Cardiac muscle cell (in vitro differentiated cells and primary cell): Measurements from ENCODE around the gene MYLK4. TPM values are rescaled to one million over a fixed set of nuclear protein-coding genes. Genes with fewer than 3 reads are reported as not detected.

Source experiments
- DNase-seq, 2 donors: peaks; one replicate each; pipeline versions ENCODE4 v3.0.0 to v3.0.0-alpha.2; 2010 to 2017; ENCODE audit warnings: low read depth in 1 of 2, low spot score in 1 of 2
- H3K27ac ChIP-seq: fragments of 200-600 bp; sonication (generic); 2 replicates; pipeline ENCODE4 v1.5.1; 2016
- H3K27me3 ChIP-seq: fragments of 200-600 bp; sonication (generic); 2 replicates; pipeline ENCODE4 v1.6.0; 2016; ENCODE audit warnings: control low read depth
- H3K36me3 ChIP-seq: fragments of 200-600 bp; sonication (generic); 2 replicates; pipeline ENCODE4 v1.5.1; 2016; ENCODE audit warnings: control low read depth
- H3K4me1 ChIP-seq: fragments of 200-600 bp; sonication (generic); 2 replicates; pipeline ENCODE4 v1.8.1; 2017; ENCODE audit warnings: low read depth, mild to moderate bottlenecking, mixed run types
- H3K4me3 ChIP-seq: fragments of 200-600 bp; sonication (generic); 2 replicates; pipeline ENCODE4 v1.5.1; 2016; ENCODE audit warnings: mild to moderate bottlenecking
- H3K9me3 ChIP-seq: fragments of 200-600 bp; sonication (generic); 2 replicates; pipeline ENCODE4 v1.5.1; 2017; ENCODE audit warnings: low read depth, mild to moderate bottlenecking, control low read depth
- CTCF ChIP-seq: IDR thresholded peaks from 2 replicates; pipeline ENCODE4 v1.5.1; 2012; ENCODE audit warnings: low read depth, mild to moderate bottlenecking, low read length
- polyA plus RNA-seq: library from polyadenylated mRNA; unstranded; fragments of >200 nt; fragmentation: Nextera tagmentation; extraction: Ambion mirVana; gene quantifications from 2 replicates; pipeline ENCODE4 v1.2.1, GENCODE V29; 2016
- total RNA-seq: library from RNA; depleted of rRNA; stranded (reverse); fragments of >200 nt; gene quantifications from 2 replicates; pipeline ENCODE4 v1.2.3, GENCODE V29; 2016

The MYLK4 gene
- total and polyA plus RNA-seq, 2 experiments from 2014 or later: 0.23 to 0.69 TPM

- Histone ChIP-seq H3K27me3 (no peaks in the 10 kb centered on the region), H3K4me3 (no peak overlapping the region), H3K27ac (no peak overlapping the region), H3K9me3 (no peaks in the 10 kb centered on the region), H3K4me1 (no peaks in the 10 kb centered on the region), H3K36me3 (no peaks in the 10 kb centered on the region)
- no peak for TF ChIP-seq CTCF
- no peak for DNase-seq
Observed at GRCh38 chr6:2640551-2640950, 110.2 kb downstream of the MYLK4 start.

- DNase-seq: no peak
Observed at GRCh38 chr6:2639896-2640295, 110.8 kb downstream of the MYLK4 start.

DNA sequence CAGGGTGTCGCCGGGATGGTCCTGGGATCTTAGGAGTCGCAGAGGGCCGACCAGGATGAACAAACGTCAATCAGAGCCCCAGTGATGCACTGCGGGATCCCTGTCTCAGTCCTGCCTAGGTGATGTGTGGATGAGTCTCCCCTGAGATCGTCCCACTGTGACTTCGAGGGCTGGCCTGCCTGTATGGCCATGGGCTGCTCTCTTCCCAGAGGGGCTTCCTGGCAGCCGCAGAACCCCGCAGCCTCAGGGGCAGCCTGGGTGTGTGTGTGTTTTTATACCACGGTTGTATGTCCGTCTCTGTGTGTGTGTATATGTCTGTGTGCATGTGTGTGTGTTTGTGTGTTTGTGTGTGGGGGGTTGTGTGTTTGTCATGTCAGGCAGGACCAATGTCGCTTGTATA is 111.6 kb downstream of the MYLK4 start:
- H3K9me3 ChIP-seq: no peaks in the 10 kb centered on the region
- no peak for DNase-seq
- no peaks in the 10 kb centered on the region for H3K27me3 ChIP-seq
- TF ChIP-seq CTCF: no peak
- H3K4me3 ChIP-seq: no peak overlapping the region
- no peaks in the 10 kb centered on the region for H3K36me3 ChIP-seq
- no peaks in the 10 kb centered on the region for H3K4me1 ChIP-seq
- H3K27ac ChIP-seq: no peak overlapping the region

More at GRCh38 chr6:2639896-2640295, 110.8 kb downstream of the MYLK4 start:
- TF ChIP-seq CTCF: no peak
- H3K36me3 ChIP-seq: no peaks in the 10 kb centered on the region
- H3K4me3 ChIP-seq: no peak overlapping the region
- H3K27me3 ChIP-seq: no peaks in the 10 kb centered on the region
- H3K4me1 ChIP-seq: no peaks in the 10 kb centered on the region
- no peaks in the 10 kb centered on the region for H3K9me3 ChIP-seq
- no peak overlapping the region for H3K27ac ChIP-seq

DNA sequence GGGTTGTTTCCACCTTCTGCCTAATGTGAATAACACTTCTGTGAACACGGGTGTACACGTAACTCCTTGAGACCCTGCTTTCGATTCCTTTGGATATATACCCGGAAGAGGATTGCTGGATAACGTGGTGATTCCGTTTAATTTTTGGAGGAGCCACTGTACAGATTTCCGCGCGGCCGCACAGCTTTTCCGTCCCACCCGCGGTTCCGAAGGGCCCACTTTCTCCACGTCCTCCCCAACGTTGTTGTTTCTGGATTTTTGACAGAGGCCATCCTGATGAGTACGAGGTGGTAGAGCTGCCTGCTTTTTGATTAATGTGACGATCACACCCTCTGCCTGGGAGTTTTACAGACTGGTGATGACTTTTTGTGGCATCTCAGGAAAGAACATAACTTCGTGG is 114.0 kb downstream of the MYLK4 start:
- Histone ChIP-seq H3K4me3 (no peak overlapping the region), H3K27me3 (no peaks in the 10 kb centered on the region), H3K4me1 (peaks cover 5% of the 10 kb centered on the region), H3K36me3 (no peaks in the 10 kb centered on the region), H3K9me3 (no peaks in the 10 kb centered on the region), H3K27ac (no peak overlapping the region)
- no peak for DNase-seq
- TF ChIP-seq CTCF: no peak

DNA sequence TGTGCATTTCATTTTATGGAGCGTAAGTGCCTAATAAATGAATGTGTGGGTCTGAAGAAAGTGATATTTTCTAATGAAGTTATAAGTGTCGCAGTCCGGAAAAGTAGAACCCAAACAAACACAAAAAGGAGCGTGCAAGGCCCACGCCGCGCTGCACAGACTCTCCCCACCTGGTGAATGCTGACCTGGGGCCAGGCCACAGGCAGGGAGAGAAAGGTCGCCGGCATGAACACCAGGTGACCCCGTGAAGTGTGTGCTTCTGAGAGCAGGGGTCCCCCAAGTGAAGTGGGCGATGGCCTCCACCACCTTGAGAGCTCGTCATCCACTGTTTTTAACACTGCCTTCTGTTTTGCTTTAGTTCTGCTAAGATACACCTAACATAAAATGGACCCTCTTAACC is 114.8 kb downstream of the MYLK4 start:
- TF ChIP-seq CTCF: no peak
- H3K27me3 ChIP-seq: no peaks in the 10 kb centered on the region
- DNase-seq: no peak
- H3K9me3 ChIP-seq: no peaks in the 10 kb centered on the region
- no peak overlapping the region for H3K4me3 ChIP-seq
- H3K4me1 ChIP-seq: peaks cover 5% of the 10 kb centered on the region
- no peaks in the 10 kb centered on the region for H3K36me3 ChIP-seq
- H3K27ac ChIP-seq: no peak overlapping the region
